Panc1 (cell line): Measurements from ENCODE around the gene RIPOR3. TPM values are rescaled to one million over a fixed set of nuclear protein-coding genes. Genes with fewer than 3 reads are reported as not detected.

Experiments
- ATAC-seq: fragments of 200-7000 bp; cut with Tn5 transposase; 2 replicates; pipeline ENCODE4 v1.9.1; 2020; ENCODE audit warnings: mild to moderate bottlenecking, moderate library complexity
- BruUV-seq: library from RNA; stranded (reverse); fragments of 400-500 nt; replicated peaks from 2 replicates; lab custom pipeline; 2021; lab: Mats Ljungman, UMichigan
- CTCF ChIA-PET: fragments of 300-600 bp; sonication (Branson Sonifier 250); formaldehyde crosslinking; loops from one replicate; lab custom pipeline; 2022; ENCODE audit warnings: antibody characterized with exemption; lab: Charles Lee
- POLR2A ChIA-PET: fragments of 300-600 bp; sonication (Branson Sonifier 250); formaldehyde crosslinking; loops from one replicate; lab custom pipeline; 2022; ENCODE audit warnings: antibody characterized with exemption; lab: Charles Lee
- DNase-seq: peaks from one replicate; pipeline ENCODE4 v3.0.0-alpha.2; 2010; ENCODE audit warnings: low read depth, low spot score
- H3K27ac ChIP-seq: 2 replicates; pipeline ENCODE4 v1.5.1; 2011; ENCODE audit warnings: mild to moderate bottlenecking, low read length, inconsistent platforms
- H3K27me3 ChIP-seq: fragments of 200-500 bp; sonication (Bioruptor generic); 2 replicates; pipeline ENCODE4 v1.6.0; 2014; ENCODE audit warnings: low read length, inconsistent platforms; ENCODE audit not compliant: control insufficient read depth, insufficient read depth
- H3K36me3 ChIP-seq: fragments of 200-500 bp; sonication (Bioruptor generic); 2 replicates; pipeline ENCODE4 v1.5.1; 2014; ENCODE audit warnings: inconsistent platforms, mild to moderate bottlenecking, low read length, moderate library complexity; ENCODE audit not compliant: control insufficient read depth, insufficient read depth
- H3K4me1 ChIP-seq: 2 replicates; pipeline ENCODE4 v1.5.1; 2011; ENCODE audit warnings: inconsistent platforms, mild to moderate bottlenecking, low read length, moderate library complexity; ENCODE audit not compliant: control insufficient read depth, insufficient read depth
- H3K4me3 ChIP-seq, 2 experiments: 2 replicates each; pipeline ENCODE4 v1.5.1; 2011 to 2012; ENCODE audit warnings: low read depth in 2 of 2, low read length in 2 of 2, mild to moderate bottlenecking in 2 of 2, inconsistent platforms in 1 of 2, moderate library complexity in 1 of 2
- H3K9me3 ChIP-seq: fragments of 200-500 bp; sonication (Bioruptor generic); 2 replicates; pipeline ENCODE4 v1.5.1; 2014; ENCODE audit warnings: low read depth, mild to moderate bottlenecking, inconsistent platforms, low read length, moderate library complexity; ENCODE audit not compliant: control insufficient read depth, insufficient read depth
- CTCF ChIP-seq: fragments of 450-650 bp; IDR thresholded peaks from 2 replicates; pipeline ENCODE4 v1.5.1; 2017; ENCODE audit warnings: mild to moderate bottlenecking
- POLR2AphosphoS5 ChIP-seq: IDR thresholded peaks from 2 replicates; pipeline ENCODE4 v1.6.1; 2012; ENCODE audit warnings: mild to moderate bottlenecking, low read depth, low read length, moderate library complexity
- REST ChIP-seq, 2 experiments: IDR thresholded peaks; 2 replicates each; pipeline ENCODE4 v1.6.1; 2011 to 2012; ENCODE audit warnings: low read depth in 2 of 2, control low read depth in 1 of 2, low read length in 1 of 2, mild to moderate bottlenecking in 1 of 2, moderate library complexity in 1 of 2; ENCODE audit not compliant: insufficient read depth in 1 of 2
- SIN3A ChIP-seq: IDR thresholded peaks from 2 replicates; pipeline ENCODE4 v1.6.1; 2012; ENCODE audit warnings: low read depth, mild to moderate bottlenecking, low read length, moderate library complexity, borderline replicate concordance; ENCODE audit not compliant: insufficient read depth
- TCF7L2 ChIP-seq: IDR thresholded peaks from 2 replicates; pipeline ENCODE4 v1.6.1; 2011; ENCODE audit warnings: mild to moderate bottlenecking, low read depth, low read length, inconsistent platforms
- in situ Hi-C: cut with HindIII; loops from 2 replicates; pipeline ENCODE4 v1.10.0; 2016; ENCODE audit warnings: low sequenced_read_pairs, low pct_unique_long_range_greater_than_20kb
- intact Hi-C: fragments of 100-400 bp; cut with micrococcal nuclease; formaldehyde crosslinking; loops from one replicate; pipeline ENCODE4 v1.10.0; 2022; ENCODE audit not compliant: unreplicated experiment
- total RNA-seq: library from RNA; stranded (reverse); gene quantifications from one replicate; pipeline ENCODE4 v1.2.1, GENCODE V29; 2021; ENCODE audit not compliant: unreplicated experiment

Gene RIPOR3
- total RNA-seq, 1 experiment from 2014 or later = 92.5 TPM

GRCh38 chr20:50578061-50578777 is 113.1 kb downstream of the RIPOR3 start:
- intact Hi-C loops (loop anchor here (10.0 kb wide), 1 partner anchor 63 kb away; the partner anchor contains the start of gene PTPN1), in situ Hi-C loops (no loop called here)
- H3K4me3 ChIP-seq = no peak overlapping the region
- ChIA-PET POLR2A (no interaction called here), CTCF (no interaction called here)
- no peaks in the 10 kb centered on the region for H3K27me3 ChIP-seq
- DNase-seq (no peak), ATAC-seq (no peak)
- no peaks in the 10 kb centered on the region for H3K9me3 ChIP-seq
- peak overlapping the region; percentile 61 for H3K27ac ChIP-seq
- TF ChIP-seq POLR2AphosphoS5 (no peak), TCF7L2 (no peak), CTCF (no peak), REST (IDR thresholded peaks at IDR 0.05; ENCODE audit: insufficient read depth in 1 of 2, low read depth in 2 of 2, low read length in 1 of 2) (no peak), SIN3A (no peak)
- H3K4me1 ChIP-seq = peaks cover 54% of the 10 kb centered on the region
- no TSS peak for BruUV-seq
- H3K36me3 ChIP-seq = peaks cover 25% of the 10 kb centered on the region

GRCh38 chr20:50577175-50578018 is 113.9 kb downstream of the RIPOR3 start:
- ChIA-PET POLR2A (no interaction called here), CTCF (interaction anchor here (0.6 to 0.9 kb wide), 3 partner anchors 74 to 94 kb away, joined by 3 to 4 read pairs (median 4); no protein-coding TSS in a partner anchor)
- H3K36me3 ChIP-seq = peaks cover 21% of the 10 kb centered on the region
- no peak overlapping the region for H3K4me3 ChIP-seq
- H3K27me3 ChIP-seq = no peaks in the 10 kb centered on the region
- intact Hi-C loops (loop anchor here (10.0 kb wide), 1 partner anchor 63 kb away; the partner anchor contains the start of gene PTPN1), in situ Hi-C loops (no loop called here)
- DNase-seq = no peak
- no peaks in the 10 kb centered on the region for H3K9me3 ChIP-seq
- BruUV-seq = no TSS peak
- no peak for ATAC-seq
- H3K27ac ChIP-seq = peak overlapping the region; percentile 61
- peaks cover 50% of the 10 kb centered on the region for H3K4me1 ChIP-seq
- TF ChIP-seq TCF7L2 (peak; percentile 39; the same call in 1 of the 2 replicates), SIN3A (no peak)
